8988T (cell line): ENCODE measurements around the gene TSNAXIP1.
A peak's percentile ranks its signal among the peaks of the same experiment; 100 is the strongest.

Experiments
- DNase-seq: peaks from one replicate; pipeline ENCODE4 v3.0.0; 2011

TSNAXIP1 gene

GRCh38 chr16:67806428-67807147 is at the start of gene TSNAXIP1, which contains the start of gene RANBP10:
TSS of gene TSNAXIP1 (plus strand) at chr16:67806889. CDS start at chr16:67807150, 261 bp downstream.
TSS of gene RANBP10 (minus strand) at chr16:67806560. CDS start at chr16:67806536, 24 bp downstream.
- peak; percentile 94 for DNase-seq

- no peak for DNase-seq
These were observed 48.7 kb upstream of the TSNAXIP1 start for GRCh38 chr16:67758006-67758405.

- DNase-seq = no peak
These were observed 47.7 kb upstream of the TSNAXIP1 start for GRCh38 chr16:67758966-67759365.

GRCh38 chr16:67760206-67760955 is 46.3 kb upstream of the TSNAXIP1 start:
- DNase-seq = no peak

GRCh38 chr16:67760956-67761230 is 45.8 kb upstream of the TSNAXIP1 start:
- DNase-seq = no peak

- DNase-seq = no peak
These were observed 44.8 kb upstream of the TSNAXIP1 start for GRCh38 chr16:67761924-67762323.

- no peak for DNase-seq
These were observed 44.3 kb upstream of the TSNAXIP1 start for GRCh38 chr16:67762385-67762784.

GRCh38 chr16:67763066-67763465 is 43.6 kb upstream of the TSNAXIP1 start:
- DNase-seq = no peak

GRCh38 chr16:67764158-67764667 is 42.5 kb upstream of the TSNAXIP1 start:
- no peak for DNase-seq

GRCh38 chr16:67766291-67766690 is 40.4 kb upstream of the TSNAXIP1 start:
- DNase-seq = no peak

GRCh38 chr16:67767953-67768352 is 38.7 kb upstream of the TSNAXIP1 start:
- no peak for DNase-seq

- no peak for DNase-seq
These were observed 36.2 kb upstream of the TSNAXIP1 start for GRCh38 chr16:67770346-67770991.

- no peak for DNase-seq
These were observed 33.6 kb upstream of the TSNAXIP1 start for GRCh38 chr16:67773099-67773498.

- DNase-seq = no peak
These were observed 32.9 kb upstream of the TSNAXIP1 start for GRCh38 chr16:67773569-67774456.

- no peak for DNase-seq
These were observed 32.2 kb upstream of the TSNAXIP1 start for GRCh38 chr16:67774457-67774853.

- no peak for DNase-seq
These were observed 31.4 kb upstream of the TSNAXIP1 start for GRCh38 chr16:67775273-67775672.

- no peak for DNase-seq
These were observed 27.3 kb upstream of the TSNAXIP1 start for GRCh38 chr16:67779256-67780014.

- no peak for DNase-seq
These were observed 25.7 kb upstream of the TSNAXIP1 start for GRCh38 chr16:67780847-67781564.

GRCh38 chr16:67781565-67781921 is 25.1 kb upstream of the TSNAXIP1 start:
- DNase-seq = no peak

GRCh38 chr16:67782567-67783352 is 23.9 kb upstream of the TSNAXIP1 start:
- DNase-seq = no peak

- DNase-seq = no peak
These were observed 23.4 kb upstream of the TSNAXIP1 start for GRCh38 chr16:67783353-67783725.
